DND-41 (cell line): Measurements from ENCODE around the gene BTNL9.
"Not testable (repeated sequence)": the region's sequence is repeated elsewhere in the genome, so short reads cannot be mapped to it uniquely, and the experiment has no call there.

Experiments
- ATAC-seq: fragments of 200-7000 bp; cut with Tn5 transposase; 3 replicates; pipeline ENCODE4 v1.9.1; 2021; ENCODE audit warnings: low read depth; ENCODE audit not compliant: insufficient read depth
- DNase-seq: peaks from one replicate; pipeline ENCODE4 v3.0.0-alpha.2; 2020
- H2AFZ ChIP-seq: 2 replicates; pipeline ENCODE4 v1.6.0; 2012; ENCODE audit warnings: low read depth, low read length
- H3K27ac ChIP-seq: 2 replicates; pipeline ENCODE4 v1.5.1; 2012; ENCODE audit warnings: low read length, inconsistent platforms
- H3K27me3 ChIP-seq: fragments of 200-600 bp; sonication (generic); 2 replicates; pipeline ENCODE4 v1.6.0; 2012; ENCODE audit warnings: low read length, mild to moderate bottlenecking, inconsistent platforms; ENCODE audit not compliant: insufficient read depth, poor library complexity
- H3K36me3 ChIP-seq: 2 replicates; pipeline ENCODE4 v1.5.1; 2012; ENCODE audit warnings: low read length, inconsistent platforms; ENCODE audit not compliant: insufficient read depth
- H3K4me1 ChIP-seq: 2 replicates; pipeline ENCODE4 v1.5.1; 2012; ENCODE audit warnings: mild to moderate bottlenecking, low read length; ENCODE audit not compliant: insufficient read depth
- H3K4me2 ChIP-seq: 2 replicates; pipeline ENCODE4 v1.6.0; 2012; ENCODE audit warnings: mild to moderate bottlenecking, moderate library complexity, low read length, inconsistent platforms; ENCODE audit not compliant: insufficient read depth
- H3K4me3 ChIP-seq, 2 experiments: fragments of 200-600 bp in 1 of 2; shearing (Covaris generic) in 1 of 2; 2 replicates each; pipeline ENCODE4 v1.5.1; 2012 to 2016; ENCODE audit warnings: inconsistent platforms in 2 of 2, low read length in 2 of 2, mild to moderate bottlenecking in 2 of 2, low read depth in 1 of 2, moderate library complexity in 1 of 2
- H3K79me2 ChIP-seq: 2 replicates; pipeline ENCODE4 v1.6.0; 2012; ENCODE audit warnings: low read length, inconsistent platforms; ENCODE audit not compliant: insufficient read depth
- H3K9ac ChIP-seq: 2 replicates; pipeline ENCODE4 v1.6.0; 2012; ENCODE audit warnings: low read depth, mild to moderate bottlenecking, inconsistent platforms, low read length, moderate library complexity
- H3K9me3 ChIP-seq: 2 replicates; pipeline ENCODE4 v1.5.1; 2012; ENCODE audit warnings: low read length, moderate library complexity, mild to moderate bottlenecking, inconsistent platforms; ENCODE audit not compliant: insufficient read depth, severe bottlenecking
- H4K20me1 ChIP-seq: 2 replicates; pipeline ENCODE4 v1.6.0; 2012; ENCODE audit warnings: low read length; ENCODE audit not compliant: insufficient read depth
- EZH2 ChIP-seq: IDR thresholded peaks from 3 replicates; pipeline ENCODE4 v1.6.1; 2012; ENCODE audit warnings: borderline replicate concordance, low read depth, mild to moderate bottlenecking, moderate library complexity, low read length, inconsistent platforms; ENCODE audit not compliant: severe bottlenecking
- TF ChIP-seq, protein P1 (sequence below): IDR thresholded peaks from 2 replicates; pipeline ENCODE4 v1.5.1; 2012; ENCODE audit warnings: borderline replicate concordance, low read length, moderate library complexity, mild to moderate bottlenecking; ENCODE audit not compliant: poor library complexity, severe bottlenecking; ENCODE audit errors: extremely low read depth

BTNL9 gene

DNA sequence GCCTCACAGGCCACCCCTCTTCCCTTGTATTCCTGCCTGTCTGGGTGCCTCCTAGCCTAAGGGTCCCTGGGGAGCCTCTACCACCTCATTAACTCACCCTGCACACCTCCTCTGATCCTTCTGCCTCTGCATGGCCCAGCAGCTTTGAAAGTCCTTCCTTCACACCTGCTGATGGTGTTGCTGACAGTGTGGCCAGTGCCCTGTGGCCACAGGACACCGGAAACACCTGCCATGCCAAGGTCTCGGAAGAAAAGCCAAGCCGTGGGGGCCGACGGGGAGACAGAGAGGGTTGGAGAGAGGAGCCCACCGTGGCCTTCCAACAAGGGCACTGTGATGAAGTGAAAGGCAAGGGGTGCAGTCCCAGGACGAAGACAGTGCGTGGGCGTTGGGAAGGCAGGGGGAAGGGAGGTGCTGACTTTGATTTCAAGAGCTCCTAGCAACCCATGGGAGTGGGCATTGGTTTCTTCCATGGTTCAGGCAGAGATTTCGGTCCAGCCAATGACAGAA is 4.1 kb downstream of the BTNL9 start:
- Histone ChIP-seq H3K4me2 (no peak overlapping the region), H3K4me3 (no peak overlapping the region)
- TF ChIP-seq EZH2: no peak
- TF ChIP-seq, protein P1, sequence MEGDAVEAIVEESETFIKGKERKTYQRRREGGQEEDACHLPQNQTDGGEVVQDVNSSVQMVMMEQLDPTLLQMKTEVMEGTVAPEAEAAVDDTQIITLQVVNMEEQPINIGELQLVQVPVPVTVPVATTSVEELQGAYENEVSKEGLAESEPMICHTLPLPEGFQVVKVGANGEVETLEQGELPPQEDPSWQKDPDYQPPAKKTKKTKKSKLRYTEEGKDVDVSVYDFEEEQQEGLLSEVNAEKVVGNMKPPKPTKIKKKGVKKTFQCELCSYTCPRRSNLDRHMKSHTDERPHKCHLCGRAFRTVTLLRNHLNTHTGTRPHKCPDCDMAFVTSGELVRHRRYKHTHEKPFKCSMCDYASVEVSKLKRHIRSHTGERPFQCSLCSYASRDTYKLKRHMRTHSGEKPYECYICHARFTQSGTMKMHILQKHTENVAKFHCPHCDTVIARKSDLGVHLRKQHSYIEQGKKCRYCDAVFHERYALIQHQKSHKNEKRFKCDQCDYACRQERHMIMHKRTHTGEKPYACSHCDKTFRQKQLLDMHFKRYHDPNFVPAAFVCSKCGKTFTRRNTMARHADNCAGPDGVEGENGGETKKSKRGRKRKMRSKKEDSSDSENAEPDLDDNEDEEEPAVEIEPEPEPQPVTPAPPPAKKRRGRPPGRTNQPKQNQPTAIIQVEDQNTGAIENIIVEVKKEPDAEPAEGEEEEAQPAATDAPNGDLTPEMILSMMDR: no peak

DNA sequence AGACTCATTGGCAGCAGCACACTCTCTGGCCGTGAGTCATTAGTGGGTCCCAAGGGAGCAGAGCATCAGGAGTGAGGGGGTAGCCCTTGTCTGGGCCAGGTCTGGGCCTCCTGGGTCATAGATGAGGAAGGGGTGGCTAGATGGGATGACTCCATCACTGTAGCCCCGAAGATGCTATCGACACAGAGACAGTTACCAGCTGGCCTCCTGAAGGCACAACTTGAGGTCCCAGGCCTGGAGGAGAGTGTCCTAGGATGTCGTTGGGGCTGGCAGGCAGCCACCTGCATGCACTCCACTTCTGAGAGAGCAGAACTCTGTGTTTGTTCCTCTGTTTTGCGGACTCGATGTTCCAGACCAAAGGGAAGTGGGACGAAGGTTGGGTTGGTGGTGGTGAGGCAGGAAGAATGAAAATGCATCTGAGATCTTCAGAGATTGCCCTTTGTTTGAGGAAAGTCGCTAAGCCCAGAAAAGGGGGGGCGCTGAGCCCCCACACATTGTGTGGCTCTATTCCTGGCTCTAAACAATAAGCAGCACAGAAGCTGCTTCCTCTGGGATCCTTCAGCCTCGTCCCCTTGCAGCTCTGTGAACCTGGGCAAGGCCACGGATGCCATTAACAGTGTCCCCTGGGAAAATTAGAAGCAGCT is 4.7 kb downstream of the BTNL9 start:
- no peaks in the 10 kb centered on the region for H3K9me3 ChIP-seq
- no peak for ATAC-seq
- no peak overlapping the region for H3K27ac ChIP-seq
- H3K36me3 ChIP-seq: no peaks in the 10 kb centered on the region
- H4K20me1 ChIP-seq: no peaks in the 10 kb centered on the region
- no peak for TF ChIP-seq EZH2
- TF ChIP-seq, protein P1: no peak
- no peaks in the 10 kb centered on the region for H3K79me2 ChIP-seq
- H2AFZ ChIP-seq: no peak overlapping the region
- H3K9ac ChIP-seq: no peak overlapping the region
- peaks cover 27% of the 10 kb centered on the region for H3K27me3 ChIP-seq
- no peak overlapping the region for H3K4me3 ChIP-seq
- DNase-seq: no peak
- H3K4me2 ChIP-seq: no peak overlapping the region
- no peaks in the 10 kb centered on the region for H3K4me1 ChIP-seq

More for the DNA sequence above, 4.1 kb downstream of the BTNL9 start:
- Histone ChIP-seq H4K20me1 (no peaks in the 10 kb centered on the region), H3K9me3 (no peaks in the 10 kb centered on the region), H3K4me1 (no peaks in the 10 kb centered on the region), H3K79me2 (no peaks in the 10 kb centered on the region), H2AFZ (no peak overlapping the region), H3K27me3 (peaks cover 29% of the 10 kb centered on the region), H3K27ac (no peak overlapping the region), H3K36me3 (no peaks in the 10 kb centered on the region), H3K9ac (no peak overlapping the region)
- no peak for DNase-seq
- no peak for ATAC-seq

DNA sequence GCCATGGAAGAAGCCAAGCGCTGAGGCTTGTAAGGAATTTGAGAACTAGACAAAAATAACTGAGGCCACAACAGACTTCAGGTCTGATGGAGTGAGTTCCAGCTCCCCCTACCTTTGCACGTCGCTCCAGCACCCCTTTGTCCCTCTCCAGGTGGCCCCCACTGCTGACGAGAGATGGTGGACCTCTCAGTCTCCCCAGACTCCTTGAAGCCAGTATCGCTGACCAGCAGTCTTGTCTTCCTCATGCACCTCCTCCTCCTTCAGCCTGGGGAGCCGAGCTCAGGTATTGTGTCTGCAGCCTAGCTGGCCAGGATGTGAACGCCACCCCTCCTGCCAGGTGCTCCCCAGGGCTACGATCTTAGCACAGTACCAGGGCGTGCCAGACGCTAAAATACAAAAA is 5.2 kb downstream of the BTNL9 start:
- peaks cover 25% of the 10 kb centered on the region for H3K27me3 ChIP-seq
- no peak overlapping the region for H3K4me2 ChIP-seq
- H3K79me2 ChIP-seq: no peaks in the 10 kb centered on the region
- H3K9me3 ChIP-seq: no peaks in the 10 kb centered on the region
- no peaks in the 10 kb centered on the region for H3K36me3 ChIP-seq
- H3K4me3 ChIP-seq: no peak overlapping the region
- ATAC-seq: no peak
- H4K20me1 ChIP-seq: no peaks in the 10 kb centered on the region
- H3K27ac ChIP-seq: no peak overlapping the region
- H2AFZ ChIP-seq: no peak overlapping the region
- DNase-seq: no peak
- TF ChIP-seq EZH2: no peak
- TF ChIP-seq, protein P1: no peak
- H3K4me1 ChIP-seq: no peaks in the 10 kb centered on the region
- no peak overlapping the region for H3K9ac ChIP-seq

DNA sequence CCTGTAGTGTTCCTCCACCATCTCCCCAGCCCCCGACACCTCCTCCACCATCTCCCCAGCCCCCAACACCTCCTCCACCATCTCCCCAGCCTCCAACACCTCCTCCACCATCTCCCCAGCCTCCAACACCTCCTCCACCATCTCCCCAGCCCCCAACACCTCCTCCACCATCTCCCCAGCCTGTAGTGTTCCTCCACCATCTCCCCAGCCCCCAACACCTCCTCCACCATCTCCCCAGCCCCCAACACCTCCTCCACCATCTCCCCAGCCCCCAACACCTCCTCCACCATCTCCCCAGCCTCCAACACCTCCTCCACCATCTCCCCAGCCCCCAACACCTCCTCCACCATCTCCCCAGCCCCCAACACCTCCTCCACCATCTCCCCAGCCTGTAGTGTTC is 5.8 kb downstream of the BTNL9 start:
- not testable (repeated sequence) for DNase-seq, H3K36me3 ChIP-seq, H3K9ac ChIP-seq, H2AFZ ChIP-seq, H3K79me2 ChIP-seq, H3K4me1 ChIP-seq, H3K9me3 ChIP-seq, H3K4me2 ChIP-seq, ATAC-seq, H3K4me3 ChIP-seq, H3K27ac ChIP-seq, H4K20me1 ChIP-seq
- peaks cover 25% of the 10 kb centered on the region for H3K27me3 ChIP-seq
